Fibroblast of lung (primary cell): ENCODE results near the gene MLN.

Experiments
- EZH2 ChIP-seq: IDR thresholded peaks from 2 replicates; pipeline ENCODE4 v1.5.1; 2012; ENCODE audit warnings: low read length, control low read depth, mild to moderate bottlenecking; ENCODE audit errors: missing control alignments
- TF ChIP-seq, protein P1 (sequence below), 2 donors: IDR thresholded peaks in 1 of 2; conservative IDR thresholded peaks in 1 of 2; 1 replicate in 1 of 2; 2 replicates in 1 of 2; pipeline ENCODE4 v1.5.1; 2011 to 2012; ENCODE audit warnings: low read length in 2 of 2, control low read depth in 1 of 2, inconsistent platforms in 1 of 2, low read depth in 1 of 2, mild to moderate bottlenecking in 1 of 2

DNA sequence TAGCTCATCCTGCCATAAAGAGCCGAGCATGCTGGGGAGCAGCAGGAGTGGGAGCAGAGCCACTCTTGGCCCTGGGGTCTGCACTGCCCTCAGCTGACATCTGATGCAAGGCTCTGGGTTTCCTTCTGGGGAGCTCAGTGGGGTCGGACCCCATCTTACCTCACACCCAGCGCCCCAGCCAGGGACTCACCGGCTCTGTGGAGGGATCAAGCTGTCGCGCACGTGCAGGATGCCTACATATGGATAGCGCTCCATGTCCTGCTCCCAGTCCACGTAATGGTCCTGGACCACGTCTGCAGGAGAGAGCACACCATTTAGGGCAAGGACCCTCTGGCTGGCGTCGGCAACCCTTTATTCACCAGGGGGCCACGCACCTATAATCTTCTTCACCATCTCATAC lies 27.0 kb downstream of the MLN start:
- TF ChIP-seq, protein P1, sequence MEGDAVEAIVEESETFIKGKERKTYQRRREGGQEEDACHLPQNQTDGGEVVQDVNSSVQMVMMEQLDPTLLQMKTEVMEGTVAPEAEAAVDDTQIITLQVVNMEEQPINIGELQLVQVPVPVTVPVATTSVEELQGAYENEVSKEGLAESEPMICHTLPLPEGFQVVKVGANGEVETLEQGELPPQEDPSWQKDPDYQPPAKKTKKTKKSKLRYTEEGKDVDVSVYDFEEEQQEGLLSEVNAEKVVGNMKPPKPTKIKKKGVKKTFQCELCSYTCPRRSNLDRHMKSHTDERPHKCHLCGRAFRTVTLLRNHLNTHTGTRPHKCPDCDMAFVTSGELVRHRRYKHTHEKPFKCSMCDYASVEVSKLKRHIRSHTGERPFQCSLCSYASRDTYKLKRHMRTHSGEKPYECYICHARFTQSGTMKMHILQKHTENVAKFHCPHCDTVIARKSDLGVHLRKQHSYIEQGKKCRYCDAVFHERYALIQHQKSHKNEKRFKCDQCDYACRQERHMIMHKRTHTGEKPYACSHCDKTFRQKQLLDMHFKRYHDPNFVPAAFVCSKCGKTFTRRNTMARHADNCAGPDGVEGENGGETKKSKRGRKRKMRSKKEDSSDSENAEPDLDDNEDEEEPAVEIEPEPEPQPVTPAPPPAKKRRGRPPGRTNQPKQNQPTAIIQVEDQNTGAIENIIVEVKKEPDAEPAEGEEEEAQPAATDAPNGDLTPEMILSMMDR (conservative IDR thresholded peaks at IDR 0.05 in 1 of 2, IDR thresholded peaks at IDR 0.05 in 1 of 2; ENCODE audit: low read depth in 1 of 2, low read length in 2 of 2), result no peak
- no peak for TF ChIP-seq EZH2
